Measurements from ENCODE around the gene CTSZ. TPM values are rescaled to one million over a fixed set of nuclear protein-coding genes. Genes with fewer than 3 reads are reported as not detected.

Gene CTSZ
- total and polyA plus RNA-seq, 2 experiments from 2014 or later = 0.58 to 41.4 TPM

DNA sequence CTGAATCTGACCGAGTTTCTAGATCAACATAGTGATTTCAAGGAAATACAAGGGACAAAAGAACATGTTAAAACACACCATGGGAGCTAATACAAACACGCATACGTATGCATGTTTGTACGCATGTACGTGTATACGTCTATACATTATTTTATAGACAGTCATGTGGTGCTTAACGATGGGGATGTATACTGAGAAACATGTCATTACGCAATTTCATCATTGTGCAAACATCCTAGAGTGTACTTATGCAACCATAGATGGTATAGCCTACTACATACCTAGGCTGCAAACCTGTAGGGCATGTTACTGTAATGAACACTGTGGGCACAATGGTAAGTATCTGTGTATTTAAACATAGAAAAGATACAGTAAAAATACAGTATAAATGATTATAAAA is 51.0 kb downstream of the CTSZ start:
- Histone ChIP-seq H2AFZ (no peak overlapping the region), H3K79me2 (replicated peaks; ENCODE audit: insufficient read depth) (no peaks in the 10 kb centered on the region), H3K4me3 (no peak overlapping the region), H3F3A (replicated peaks; ENCODE audit: low read depth) (no peaks in the 10 kb centered on the region), H3K4me1 (ENCODE audit: insufficient read depth) (no peaks in the 10 kb centered on the region), H3K27ac (ENCODE audit: low read depth) (no peak overlapping the region), H3K27me3 (ENCODE audit: insufficient read depth) (no peaks in the 10 kb centered on the region), H4K20me1 (replicated peaks; ENCODE audit: insufficient read depth) (no peaks in the 10 kb centered on the region), H3K4me2 (no peak overlapping the region), H3K9me2 (ENCODE audit: insufficient read depth) (no peaks in the 10 kb centered on the region), H3K36me3 (ENCODE audit: insufficient read depth) (no peaks in the 10 kb centered on the region)
- no peaks in the 10 kb centered on the region for H3K36me3 Mint-ChIP-seq (ENCODE audit: low read depth)
- H3K9me3 Mint-ChIP-seq = no peaks in the 10 kb centered on the region
- no peak overlapping the region for H3K4me3 Mint-ChIP-seq
- H3K4me1 Mint-ChIP-seq = no peaks in the 10 kb centered on the region
- DNase-seq (ENCODE audit: low spot score) (no peak), ATAC-seq (no peak)
- peaks cover under 1% of the 10 kb centered on the region for H3K27me3 Mint-ChIP-seq (ENCODE audit: insufficient read depth, low read depth, poor library complexity)
- TF ChIP-seq ZNF114 (CRISPR knock-in tag; IDR thresholded peaks at IDR 0.05) = no peak
- TF ChIP-seq, protein P1, sequence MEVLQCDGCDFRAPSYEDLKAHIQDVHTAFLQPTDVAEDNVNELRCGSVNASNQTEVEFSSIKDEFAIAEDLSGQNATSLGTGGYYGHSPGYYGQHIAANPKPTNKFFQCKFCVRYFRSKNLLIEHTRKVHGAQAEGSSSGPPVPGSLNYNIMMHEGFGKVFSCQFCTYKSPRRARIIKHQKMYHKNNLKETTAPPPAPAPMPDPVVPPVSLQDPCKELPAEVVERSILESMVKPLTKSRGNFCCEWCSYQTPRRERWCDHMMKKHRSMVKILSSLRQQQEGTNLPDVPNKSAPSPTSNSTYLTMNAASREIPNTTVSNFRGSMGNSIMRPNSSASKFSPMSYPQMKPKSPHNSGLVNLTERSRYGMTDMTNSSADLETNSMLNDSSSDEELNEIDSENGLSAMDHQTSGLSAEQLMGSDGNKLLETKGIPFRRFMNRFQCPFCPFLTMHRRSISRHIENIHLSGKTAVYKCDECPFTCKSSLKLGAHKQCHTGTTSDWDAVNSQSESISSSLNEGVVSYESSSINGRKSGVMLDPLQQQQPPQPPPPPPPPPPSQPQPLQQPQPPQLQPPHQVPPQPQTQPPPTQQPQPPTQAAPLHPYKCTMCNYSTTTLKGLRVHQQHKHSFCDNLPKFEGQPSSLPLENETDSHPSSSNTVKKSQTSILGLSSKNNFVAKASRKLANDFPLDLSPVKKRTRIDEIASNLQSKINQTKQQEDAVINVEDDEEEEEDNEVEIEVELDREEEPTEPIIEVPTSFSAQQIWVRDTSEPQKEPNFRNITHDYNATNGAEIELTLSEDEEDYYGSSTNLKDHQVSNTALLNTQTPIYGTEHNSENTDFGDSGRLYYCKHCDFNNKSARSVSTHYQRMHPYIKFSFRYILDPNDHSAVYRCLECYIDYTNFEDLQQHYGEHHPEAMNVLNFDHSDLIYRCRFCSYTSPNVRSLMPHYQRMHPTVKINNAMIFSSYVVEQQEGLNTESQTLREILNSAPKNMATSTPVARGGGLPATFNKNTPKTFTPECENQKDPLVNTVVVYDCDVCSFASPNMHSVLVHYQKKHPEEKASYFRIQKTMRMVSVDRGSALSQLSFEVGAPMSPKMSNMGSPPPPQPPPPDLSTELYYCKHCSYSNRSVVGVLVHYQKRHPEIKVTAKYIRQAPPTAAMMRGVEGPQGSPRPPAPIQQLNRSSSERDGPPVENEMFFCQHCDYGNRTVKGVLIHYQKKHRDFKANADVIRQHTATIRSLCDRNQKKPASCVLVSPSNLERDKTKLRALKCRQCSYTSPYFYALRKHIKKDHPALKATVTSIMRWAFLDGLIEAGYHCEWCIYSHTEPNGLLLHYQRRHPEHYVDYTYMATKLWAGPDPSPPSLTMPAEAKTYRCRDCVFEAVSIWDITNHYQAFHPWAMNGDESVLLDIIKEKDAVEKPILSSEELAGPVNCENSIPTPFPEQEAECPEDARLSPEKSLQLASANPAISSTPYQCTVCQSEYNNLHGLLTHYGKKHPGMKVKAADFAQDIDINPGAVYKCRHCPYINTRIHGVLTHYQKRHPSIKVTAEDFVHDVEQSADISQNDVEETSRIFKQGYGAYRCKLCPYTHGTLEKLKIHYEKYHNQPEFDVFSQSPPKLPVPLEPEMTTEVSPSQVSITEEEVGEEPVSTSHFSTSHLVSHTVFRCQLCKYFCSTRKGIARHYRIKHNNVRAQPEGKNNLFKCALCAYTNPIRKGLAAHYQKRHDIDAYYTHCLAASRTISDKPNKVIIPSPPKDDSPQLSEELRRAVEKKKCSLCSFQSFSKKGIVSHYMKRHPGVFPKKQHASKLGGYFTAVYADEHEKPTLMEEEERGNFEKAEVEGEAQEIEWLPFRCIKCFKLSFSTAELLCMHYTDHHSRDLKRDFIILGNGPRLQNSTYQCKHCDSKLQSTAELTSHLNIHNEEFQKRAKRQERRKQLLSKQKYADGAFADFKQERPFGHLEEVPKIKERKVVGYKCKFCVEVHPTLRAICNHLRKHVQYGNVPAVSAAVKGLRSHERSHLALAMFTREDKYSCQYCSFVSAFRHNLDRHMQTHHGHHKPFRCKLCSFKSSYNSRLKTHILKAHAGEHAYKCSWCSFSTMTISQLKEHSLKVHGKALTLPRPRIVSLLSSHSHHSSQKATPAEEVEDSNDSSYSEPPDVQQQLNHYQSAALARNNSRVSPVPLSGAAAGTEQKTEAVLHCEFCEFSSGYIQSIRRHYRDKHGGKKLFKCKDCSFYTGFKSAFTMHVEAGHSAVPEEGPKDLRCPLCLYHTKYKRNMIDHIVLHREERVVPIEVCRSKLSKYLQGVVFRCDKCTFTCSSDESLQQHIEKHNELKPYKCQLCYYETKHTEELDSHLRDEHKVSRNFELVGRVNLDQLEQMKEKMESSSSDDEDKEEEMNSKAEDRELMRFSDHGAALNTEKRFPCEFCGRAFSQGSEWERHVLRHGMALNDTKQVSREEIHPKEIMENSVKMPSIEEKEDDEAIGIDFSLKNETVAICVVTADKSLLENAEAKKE (CRISPR knock-in tag; IDR thresholded peaks at IDR 0.05) = no peak
- no peak for TF ChIP-seq CREB1 (CRISPR knock-in tag; IDR thresholded peaks at IDR 0.05; ENCODE audit: low read depth)
- no peak for TF ChIP-seq EZH2 (IDR thresholded peaks at IDR 0.05; ENCODE audit: low read depth, unreplicated experiment)
- no peak for TF ChIP-seq ZNF331 (CRISPR knock-in tag; IDR thresholded peaks at IDR 0.05; ENCODE audit: low read depth)
- no peak for TF ChIP-seq STAT1 (IDR thresholded peaks at IDR 0.05; ENCODE audit: unreplicated experiment)
- TF ChIP-seq, protein P2, sequence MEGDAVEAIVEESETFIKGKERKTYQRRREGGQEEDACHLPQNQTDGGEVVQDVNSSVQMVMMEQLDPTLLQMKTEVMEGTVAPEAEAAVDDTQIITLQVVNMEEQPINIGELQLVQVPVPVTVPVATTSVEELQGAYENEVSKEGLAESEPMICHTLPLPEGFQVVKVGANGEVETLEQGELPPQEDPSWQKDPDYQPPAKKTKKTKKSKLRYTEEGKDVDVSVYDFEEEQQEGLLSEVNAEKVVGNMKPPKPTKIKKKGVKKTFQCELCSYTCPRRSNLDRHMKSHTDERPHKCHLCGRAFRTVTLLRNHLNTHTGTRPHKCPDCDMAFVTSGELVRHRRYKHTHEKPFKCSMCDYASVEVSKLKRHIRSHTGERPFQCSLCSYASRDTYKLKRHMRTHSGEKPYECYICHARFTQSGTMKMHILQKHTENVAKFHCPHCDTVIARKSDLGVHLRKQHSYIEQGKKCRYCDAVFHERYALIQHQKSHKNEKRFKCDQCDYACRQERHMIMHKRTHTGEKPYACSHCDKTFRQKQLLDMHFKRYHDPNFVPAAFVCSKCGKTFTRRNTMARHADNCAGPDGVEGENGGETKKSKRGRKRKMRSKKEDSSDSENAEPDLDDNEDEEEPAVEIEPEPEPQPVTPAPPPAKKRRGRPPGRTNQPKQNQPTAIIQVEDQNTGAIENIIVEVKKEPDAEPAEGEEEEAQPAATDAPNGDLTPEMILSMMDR (conservative IDR thresholded peaks at IDR 0.05; ENCODE audit: low read depth in 2 of 2) = no peak
- no peak for TF ChIP-seq REST (IDR thresholded peaks at IDR 0.05; ENCODE audit: unreplicated experiment)
- no peak for TF ChIP-seq POLR2AphosphoS5 (IDR thresholded peaks at IDR 0.05; ENCODE audit: low read depth)
- no peak for TF ChIP-seq ETS1 (IDR thresholded peaks at IDR 0.05)
- TF ChIP-seq NANOG (IDR thresholded peaks at IDR 0.05; ENCODE audit: borderline replicate concordance) = no peak
- TF ChIP-seq EZH2phosphoT487 (IDR thresholded peaks at IDR 0.05; ENCODE audit: unreplicated experiment) = no peak
- TF ChIP-seq JUNB (IDR thresholded peaks at IDR 0.05; ENCODE audit: unreplicated experiment) = no peak
- H3K27ac Mint-ChIP-seq = no peak overlapping the region
